ENCODE measurements around the gene PAQR7.

PAQR7 gene

GRCh38 chr1:25875154-25875855, at the start of gene PAQR7:
Gene PAQR7 (minus strand): TSS chr1:25875708. CDS start chr1:25863839, 11,869 bp downstream.
- peak; percentile 72 for DNase-seq

- DNase-seq, result no peak
These were observed 48.9 kb upstream of the PAQR7 start for GRCh38 chr1:25924454-25924853.

GRCh38 chr1:25922971-25923552, 47.6 kb upstream of the PAQR7 start:
- DNase-seq, result peak; percentile 77

- peak; percentile 85 for DNase-seq
These were observed 46.8 kb upstream of the PAQR7 start for GRCh38 chr1:25922056-25922970.

GRCh38 chr1:25918615-25919014, 43.1 kb upstream of the PAQR7 start:
- DNase-seq, result no peak

GRCh38 chr1:25917996-25918395, 42.5 kb upstream of the PAQR7 start:
- peak; percentile 32 for DNase-seq

- no peak for DNase-seq
These were observed 41.0 kb upstream of the PAQR7 start for GRCh38 chr1:25916460-25916859.

GRCh38 chr1:25914074-25914995, 38.8 kb upstream of the PAQR7 start:
- no peak for DNase-seq

GRCh38 chr1:25913206-25913605, 37.7 kb upstream of the PAQR7 start:
- no peak for DNase-seq

- no peak for DNase-seq
These were observed 36.7 kb upstream of the PAQR7 start for GRCh38 chr1:25912076-25912831.

- no peak for DNase-seq
These were observed 35.7 kb upstream of the PAQR7 start for GRCh38 chr1:25911162-25911561.

GRCh38 chr1:25909040-25909439, 33.5 kb upstream of the PAQR7 start:
- DNase-seq, result no peak

- no peak for DNase-seq
These were observed 32.7 kb upstream of the PAQR7 start for GRCh38 chr1:25908161-25908560.

GRCh38 chr1:25907601-25908000, 32.1 kb upstream of the PAQR7 start:
- no peak for DNase-seq

GRCh38 chr1:25906644-25907300, 31.3 kb upstream of the PAQR7 start:
- DNase-seq, result peak; percentile 80

GRCh38 chr1:25905680-25906643, 30.5 kb upstream of the PAQR7 start, which contains the start of gene STMN1:
Gene STMN1 (minus strand): TSS chr1:25906419. CDS start chr1:25904676, 1,743 bp downstream.
- DNase-seq, result peak; percentile 97

- peak; percentile 93 for DNase-seq
These were observed 29.6 kb upstream of the PAQR7 start for GRCh38 chr1:25904943-25905679.

GRCh38 chr1:25903986-25904385, 28.5 kb upstream of the PAQR7 start:
- DNase-seq, result no peak

GRCh38 chr1:25902462-25902861, 27.0 kb upstream of the PAQR7 start:
- DNase-seq, result no peak

Data from NCI-H146 (cell line).